ENCODE data around the gene BTBD16.

- no peak for TF ChIP-seq NCOA5 (CRISPR knock-in tag; IDR thresholded peaks at IDR 0.05)
- TF ChIP-seq, protein P1, sequence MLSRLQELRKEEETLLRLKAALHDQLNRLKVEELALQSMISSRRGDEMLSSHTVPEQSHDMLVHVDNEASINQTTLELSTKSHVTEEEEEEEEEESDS (CRISPR knock-in tag; IDR thresholded peaks at IDR 0.05; ENCODE audit: borderline replicate concordance) = no peak
- no peak for TF ChIP-seq FOXJ3 (CRISPR knock-in tag; IDR thresholded peaks at IDR 0.05; ENCODE audit: borderline replicate concordance)
- no peak for TF ChIP-seq SALL1 (CRISPR knock-in tag; IDR thresholded peaks at IDR 0.05)
- no peak for TF ChIP-seq SAFB2 (CRISPR knock-in tag; IDR thresholded peaks at IDR 0.05; ENCODE audit: borderline replicate concordance, low read depth)
- no peak for TF ChIP-seq ZNF253 (CRISPR knock-in tag; IDR thresholded peaks at IDR 0.05; ENCODE audit: borderline replicate concordance)
- TF ChIP-seq HMG20B (CRISPR knock-in tag; conservative IDR thresholded peaks at IDR 0.05) = no peak
- no peak for TF ChIP-seq POLR2A (IDR thresholded peaks at IDR 0.05; ENCODE audit: insufficient read depth in 1 of 2, low read depth in 2 of 2, low read length in 2 of 2)
- no peak for TF ChIP-seq POLR2AphosphoS2 (IDR thresholded peaks at IDR 0.05; ENCODE audit: low read depth, low read length)
- no peak for TF ChIP-seq ELF3 (CRISPR knock-in tag; IDR thresholded peaks at IDR 0.05)
- no peak for TF ChIP-seq MXI1 (IDR thresholded peaks at IDR 0.05; ENCODE audit: borderline replicate concordance, low read depth, low read length)
- no peak for TF ChIP-seq ZNF24 (IDR thresholded peaks at IDR 0.05)
These were observed 34.3 kb upstream of the BTBD16 start for GRCh38 chr10:122236690-122237306.

Data from HepG2 (cell line).